Measurements from ENCODE around the gene TEX55.

TEX55 gene

DNA sequence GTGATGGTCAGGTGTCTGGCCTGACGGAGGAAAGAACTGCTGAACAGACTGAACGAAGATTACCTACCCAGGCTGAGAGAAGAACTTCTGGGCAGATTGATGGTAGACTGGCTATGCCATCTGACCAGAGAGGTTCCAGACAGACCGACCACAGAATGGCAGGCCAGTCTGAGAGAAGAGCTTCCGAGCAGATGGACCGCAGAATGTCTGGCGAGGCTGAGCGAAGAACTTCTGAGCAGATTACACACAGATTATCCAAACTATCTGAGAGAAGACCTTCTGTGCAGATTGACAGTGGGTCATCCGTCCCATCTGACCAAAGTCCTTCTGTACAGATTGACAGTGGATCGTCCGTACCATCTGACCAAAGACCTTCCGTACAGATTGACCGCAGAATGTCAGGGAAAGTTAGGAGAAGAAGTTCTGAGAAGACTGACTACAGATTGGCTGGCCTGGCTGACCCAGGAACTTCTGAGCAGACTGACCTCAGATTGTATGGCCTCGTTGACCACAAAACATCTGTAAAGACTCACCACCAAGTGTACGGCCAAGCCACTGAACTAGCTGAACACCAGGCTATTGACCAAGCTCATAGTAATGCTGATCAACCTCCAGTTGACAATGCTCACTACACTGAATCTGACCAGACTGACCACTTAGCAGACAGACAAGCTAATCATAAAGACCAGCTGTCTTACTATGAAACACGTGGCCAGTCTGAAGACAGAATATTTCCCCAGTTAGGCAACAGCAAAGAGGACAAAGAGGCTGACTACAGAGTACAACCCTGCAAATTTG lies 812 bp downstream of the TEX55 start:
- TF ChIP-seq, protein P1, sequence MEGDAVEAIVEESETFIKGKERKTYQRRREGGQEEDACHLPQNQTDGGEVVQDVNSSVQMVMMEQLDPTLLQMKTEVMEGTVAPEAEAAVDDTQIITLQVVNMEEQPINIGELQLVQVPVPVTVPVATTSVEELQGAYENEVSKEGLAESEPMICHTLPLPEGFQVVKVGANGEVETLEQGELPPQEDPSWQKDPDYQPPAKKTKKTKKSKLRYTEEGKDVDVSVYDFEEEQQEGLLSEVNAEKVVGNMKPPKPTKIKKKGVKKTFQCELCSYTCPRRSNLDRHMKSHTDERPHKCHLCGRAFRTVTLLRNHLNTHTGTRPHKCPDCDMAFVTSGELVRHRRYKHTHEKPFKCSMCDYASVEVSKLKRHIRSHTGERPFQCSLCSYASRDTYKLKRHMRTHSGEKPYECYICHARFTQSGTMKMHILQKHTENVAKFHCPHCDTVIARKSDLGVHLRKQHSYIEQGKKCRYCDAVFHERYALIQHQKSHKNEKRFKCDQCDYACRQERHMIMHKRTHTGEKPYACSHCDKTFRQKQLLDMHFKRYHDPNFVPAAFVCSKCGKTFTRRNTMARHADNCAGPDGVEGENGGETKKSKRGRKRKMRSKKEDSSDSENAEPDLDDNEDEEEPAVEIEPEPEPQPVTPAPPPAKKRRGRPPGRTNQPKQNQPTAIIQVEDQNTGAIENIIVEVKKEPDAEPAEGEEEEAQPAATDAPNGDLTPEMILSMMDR (IDR thresholded peaks at IDR 0.05) = no peak
- H3K4me1 ChIP-seq = no peaks in the 10 kb centered on the region
- no peaks in the 10 kb centered on the region for H3K27me3 ChIP-seq (ENCODE audit: control insufficient read depth, insufficient read depth, low read length)
- H3K9ac ChIP-seq = no peak overlapping the region
- H3K27ac ChIP-seq = no peak overlapping the region
- H3K79me2 ChIP-seq = no peaks in the 10 kb centered on the region
- H2AFZ ChIP-seq = no peak overlapping the region
- H3K4me3 ChIP-seq (ENCODE audit: low read depth, low read length) = no peak overlapping the region
- H3K36me3 ChIP-seq (ENCODE audit: control insufficient read depth, insufficient read depth, low read length) = no peaks in the 10 kb centered on the region
- no peak overlapping the region for H3K4me2 ChIP-seq (ENCODE audit: low read length)
- H3K9me3 ChIP-seq (ENCODE audit: control insufficient read depth, low read length) = no peaks in the 10 kb centered on the region

- no peaks in the 10 kb centered on the region for H3K36me3 ChIP-seq (ENCODE audit: control insufficient read depth, insufficient read depth, low read length)
- H2AFZ ChIP-seq = no peak overlapping the region
- no peaks in the 10 kb centered on the region for H3K9me3 ChIP-seq (ENCODE audit: control insufficient read depth, low read length)
- H3K4me3 ChIP-seq (ENCODE audit: low read depth, low read length) = no peak overlapping the region
- TF ChIP-seq, protein P1 (IDR thresholded peaks at IDR 0.05) = no peak
- no peaks in the 10 kb centered on the region for H3K79me2 ChIP-seq
- no peaks in the 10 kb centered on the region for H3K27me3 ChIP-seq (ENCODE audit: control insufficient read depth, insufficient read depth, low read length)
- no peak overlapping the region for H3K27ac ChIP-seq
- H3K4me2 ChIP-seq (ENCODE audit: low read length) = no peak overlapping the region
- H3K4me1 ChIP-seq = no peaks in the 10 kb centered on the region
- no peak overlapping the region for H3K9ac ChIP-seq
These were observed 1.5 kb downstream of the TEX55 start for GRCh38 chr3:119147494-119147893.

GRCh38 chr3:119148493-119149180 lies 2.7 kb downstream of the TEX55 start:
- no peak overlapping the region for H3K4me2 ChIP-seq (ENCODE audit: low read length)
- H3K9ac ChIP-seq = no peak overlapping the region

DNA sequence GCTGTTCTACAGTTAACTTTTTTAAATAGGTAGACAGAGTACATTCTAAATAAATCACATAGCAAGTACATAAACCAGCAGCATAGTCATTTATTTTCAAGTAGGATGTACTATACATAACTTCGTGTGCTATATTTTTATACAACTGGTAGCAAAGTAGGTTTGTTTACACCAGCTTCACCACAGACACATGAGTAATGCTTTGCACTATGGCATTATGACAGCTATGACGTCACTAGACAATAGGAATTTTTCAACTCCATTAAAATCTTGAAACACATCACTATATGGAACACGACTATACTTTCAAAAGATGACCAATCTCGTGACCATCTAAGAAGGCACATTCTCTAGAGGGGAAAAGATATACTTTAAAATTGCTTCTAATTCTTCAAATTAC lies 3.5 kb downstream of the TEX55 start:
- Histone ChIP-seq H3K9ac (no peak overlapping the region), H3K27me3 (ENCODE audit: control insufficient read depth, insufficient read depth, low read length) (no peaks in the 10 kb centered on the region), H2AFZ (no peak overlapping the region), H3K27ac (no peak overlapping the region), H3K4me3 (ENCODE audit: low read depth, low read length) (no peak overlapping the region), H3K79me2 (no peaks in the 10 kb centered on the region), H3K36me3 (ENCODE audit: control insufficient read depth, insufficient read depth, low read length) (no peaks in the 10 kb centered on the region), H3K9me3 (ENCODE audit: control insufficient read depth, low read length) (no peaks in the 10 kb centered on the region), H3K4me2 (ENCODE audit: low read length) (no peak overlapping the region), H3K4me1 (no peaks in the 10 kb centered on the region)
- TF ChIP-seq, protein P1 (IDR thresholded peaks at IDR 0.05) = no peak

More at GRCh38 chr3:119148493-119149180, 2.7 kb downstream of the TEX55 start:
- Histone ChIP-seq H2AFZ (no peak overlapping the region), H3K27me3 (ENCODE audit: control insufficient read depth, insufficient read depth, low read length) (no peaks in the 10 kb centered on the region), H3K4me3 (ENCODE audit: low read depth, low read length) (no peak overlapping the region), H3K27ac (no peak overlapping the region), H3K79me2 (no peaks in the 10 kb centered on the region), H3K36me3 (ENCODE audit: control insufficient read depth, insufficient read depth, low read length) (no peaks in the 10 kb centered on the region), H3K9me3 (ENCODE audit: control insufficient read depth, low read length) (no peaks in the 10 kb centered on the region), H3K4me1 (no peaks in the 10 kb centered on the region)
- TF ChIP-seq, protein P1 (IDR thresholded peaks at IDR 0.05) = no peak
